Measurements from ENCODE around the gene SELE.

SELE gene, protein sequence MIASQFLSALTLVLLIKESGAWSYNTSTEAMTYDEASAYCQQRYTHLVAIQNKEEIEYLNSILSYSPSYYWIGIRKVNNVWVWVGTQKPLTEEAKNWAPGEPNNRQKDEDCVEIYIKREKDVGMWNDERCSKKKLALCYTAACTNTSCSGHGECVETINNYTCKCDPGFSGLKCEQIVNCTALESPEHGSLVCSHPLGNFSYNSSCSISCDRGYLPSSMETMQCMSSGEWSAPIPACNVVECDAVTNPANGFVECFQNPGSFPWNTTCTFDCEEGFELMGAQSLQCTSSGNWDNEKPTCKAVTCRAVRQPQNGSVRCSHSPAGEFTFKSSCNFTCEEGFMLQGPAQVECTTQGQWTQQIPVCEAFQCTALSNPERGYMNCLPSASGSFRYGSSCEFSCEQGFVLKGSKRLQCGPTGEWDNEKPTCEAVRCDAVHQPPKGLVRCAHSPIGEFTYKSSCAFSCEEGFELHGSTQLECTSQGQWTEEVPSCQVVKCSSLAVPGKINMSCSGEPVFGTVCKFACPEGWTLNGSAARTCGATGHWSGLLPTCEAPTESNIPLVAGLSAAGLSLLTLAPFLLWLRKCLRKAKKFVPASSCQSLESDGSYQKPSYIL

GRCh38 chr1:169733924-169734323 is at the start of gene SELE:
Gene SELE, minus strand, starts transcription at chr1:169734079. Its CDS starts 467 bp downstream, at chr1:169733612.
- no peak for DNase-seq

DNA sequence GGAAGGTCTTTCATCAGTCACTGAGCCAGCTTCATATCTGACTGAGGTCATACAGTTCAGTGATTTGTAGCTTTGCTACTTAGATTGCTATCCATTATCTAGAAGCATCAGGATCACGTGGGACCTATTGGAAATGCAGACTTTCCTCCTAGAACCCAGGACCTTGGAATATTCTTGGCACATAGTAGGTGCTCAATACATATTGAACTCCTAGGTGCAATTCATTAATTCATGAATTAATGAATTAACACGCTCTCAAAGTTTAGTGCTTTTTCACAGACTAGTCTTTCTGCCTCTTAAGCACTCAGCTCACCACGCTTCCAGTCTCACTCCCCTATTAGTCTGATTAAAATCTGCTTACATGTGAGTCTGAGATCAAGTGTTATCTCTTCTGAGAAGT is 48.7 kb upstream of the SELE start:
- DNase-seq = no peak

DNA sequence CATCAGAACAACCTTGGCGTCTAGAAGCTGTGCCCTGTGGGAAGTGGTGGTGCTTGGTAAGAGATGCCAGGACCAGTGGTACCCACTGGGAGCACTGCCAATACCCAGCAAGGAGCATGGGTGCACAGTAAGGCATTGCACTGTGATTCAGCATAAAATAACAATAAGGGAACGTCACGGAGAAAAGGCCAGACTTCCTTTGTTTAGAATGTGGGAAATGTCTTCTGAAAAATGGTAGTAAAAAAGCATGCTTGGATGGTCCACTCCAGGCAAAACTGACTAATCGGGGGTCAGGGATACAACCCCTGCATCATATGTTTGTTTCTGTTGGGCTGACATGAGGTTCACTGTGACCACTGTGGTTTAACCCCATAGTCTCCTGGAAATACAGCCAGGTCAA is 46.1 kb upstream of the SELE start:
- no peak for DNase-seq

- no peak for DNase-seq
These were observed 45.3 kb upstream of the SELE start for GRCh38 chr1:169779150-169779549.

- DNase-seq = no peak
These were observed 42.6 kb upstream of the SELE start for GRCh38 chr1:169776440-169776839.

DNA sequence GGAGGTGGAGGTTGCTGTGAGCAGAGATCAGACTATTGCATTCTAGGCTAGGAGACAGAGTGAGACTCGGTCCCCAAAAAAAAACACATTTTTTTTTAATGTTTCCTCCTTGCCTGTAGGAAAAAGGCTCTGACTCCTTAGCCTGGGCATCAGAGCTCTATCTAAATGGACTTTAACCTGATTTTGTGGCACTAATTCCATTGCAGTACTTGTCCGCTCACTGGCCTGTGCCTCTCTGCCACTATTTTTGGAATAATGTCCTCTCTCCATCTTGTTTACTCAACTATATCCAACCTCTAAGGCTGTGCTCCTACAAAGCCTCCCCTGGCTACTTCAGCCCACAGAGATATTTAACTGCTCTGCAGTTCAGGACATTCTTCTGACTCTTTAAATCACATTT is 34.3 kb upstream of the SELE start:
- no peak for DNase-seq

GRCh38 chr1:169765580-169766331 is 31.9 kb upstream of the SELE start:
- DNase-seq = no peak

- DNase-seq = no peak
These were observed 31.0 kb upstream of the SELE start for GRCh38 chr1:169764919-169765318.

DNA sequence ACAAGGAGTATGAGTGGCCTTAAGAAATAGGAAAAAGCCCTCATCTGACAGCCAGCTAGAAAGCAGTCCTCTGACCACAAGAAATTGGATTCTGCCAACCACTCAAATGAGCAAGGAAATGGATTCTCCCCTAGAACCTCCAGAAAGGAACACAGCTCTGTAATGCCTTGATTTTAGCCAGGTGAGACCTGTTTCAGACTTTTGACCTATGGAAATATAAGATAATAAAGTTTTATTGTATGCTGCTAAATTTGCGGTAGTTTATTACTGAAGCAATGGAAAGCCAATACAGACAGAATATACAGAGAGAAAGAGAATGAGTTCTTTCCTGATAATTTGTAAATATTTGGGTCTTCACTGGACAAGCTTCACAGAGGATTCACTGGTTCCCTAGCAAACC is 28.8 kb upstream of the SELE start:
- DNase-seq = no peak

DNA sequence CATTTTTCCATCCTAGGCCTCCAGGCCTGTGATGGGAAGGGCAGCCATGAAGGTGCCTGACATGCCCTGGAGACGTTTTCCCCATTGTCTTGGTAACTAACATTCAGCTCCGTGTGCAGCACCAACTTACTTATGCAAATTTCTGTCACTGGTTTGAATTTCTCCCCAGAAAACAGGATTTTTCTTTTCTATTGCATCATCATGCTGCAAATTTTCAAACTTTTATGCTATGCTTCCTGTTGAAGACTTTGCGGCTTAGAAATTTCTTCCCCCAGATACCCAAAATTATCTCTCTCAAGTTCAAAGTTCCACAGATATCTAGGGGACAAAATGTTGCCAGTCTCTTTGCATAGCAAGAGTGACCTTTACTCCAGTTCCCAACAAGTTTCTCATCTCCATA is 25.2 kb upstream of the SELE start:
- DNase-seq = no peak

DNA sequence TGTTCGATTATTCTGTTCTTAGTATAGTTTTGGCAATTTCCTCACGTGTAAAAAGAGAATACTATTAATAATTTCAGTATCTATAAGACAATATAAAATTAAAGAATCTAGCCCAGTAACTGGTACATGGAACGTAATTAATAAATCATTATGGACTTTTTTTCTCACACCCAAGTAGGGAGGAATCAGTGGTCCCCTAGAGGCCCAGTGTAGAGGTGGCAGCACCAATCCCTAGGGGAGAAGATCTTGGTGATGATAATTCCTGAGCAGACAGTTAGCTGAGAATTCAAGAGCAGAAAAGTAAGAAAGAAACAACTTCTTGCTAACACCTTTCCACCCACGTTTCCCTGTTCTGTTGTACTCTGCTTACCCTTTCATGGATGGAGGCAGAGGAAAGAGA is 19.7 kb upstream of the SELE start:
- no peak for DNase-seq

GRCh38 chr1:169750041-169750440 is 16.2 kb upstream of the SELE start:
- no peak for DNase-seq

DNA sequence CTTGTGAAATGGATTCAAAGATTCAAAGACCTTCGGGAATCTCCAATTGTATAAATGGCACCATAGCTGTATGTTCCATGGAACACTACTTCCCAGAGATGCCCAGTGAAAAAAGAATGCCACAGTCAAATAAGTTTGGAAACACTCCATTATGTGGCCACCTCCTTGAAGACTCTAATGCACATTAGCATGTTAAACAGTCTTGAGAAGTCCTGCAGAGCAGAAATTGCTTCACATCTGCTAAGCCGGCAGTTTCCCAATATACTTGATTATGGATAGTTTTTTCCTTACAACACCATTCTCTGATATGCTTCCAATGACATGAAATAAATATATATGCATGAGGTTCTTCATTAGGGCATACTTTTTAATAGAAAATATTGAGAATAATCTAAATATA is 12.7 kb upstream of the SELE start:
- DNase-seq = no peak

DNA sequence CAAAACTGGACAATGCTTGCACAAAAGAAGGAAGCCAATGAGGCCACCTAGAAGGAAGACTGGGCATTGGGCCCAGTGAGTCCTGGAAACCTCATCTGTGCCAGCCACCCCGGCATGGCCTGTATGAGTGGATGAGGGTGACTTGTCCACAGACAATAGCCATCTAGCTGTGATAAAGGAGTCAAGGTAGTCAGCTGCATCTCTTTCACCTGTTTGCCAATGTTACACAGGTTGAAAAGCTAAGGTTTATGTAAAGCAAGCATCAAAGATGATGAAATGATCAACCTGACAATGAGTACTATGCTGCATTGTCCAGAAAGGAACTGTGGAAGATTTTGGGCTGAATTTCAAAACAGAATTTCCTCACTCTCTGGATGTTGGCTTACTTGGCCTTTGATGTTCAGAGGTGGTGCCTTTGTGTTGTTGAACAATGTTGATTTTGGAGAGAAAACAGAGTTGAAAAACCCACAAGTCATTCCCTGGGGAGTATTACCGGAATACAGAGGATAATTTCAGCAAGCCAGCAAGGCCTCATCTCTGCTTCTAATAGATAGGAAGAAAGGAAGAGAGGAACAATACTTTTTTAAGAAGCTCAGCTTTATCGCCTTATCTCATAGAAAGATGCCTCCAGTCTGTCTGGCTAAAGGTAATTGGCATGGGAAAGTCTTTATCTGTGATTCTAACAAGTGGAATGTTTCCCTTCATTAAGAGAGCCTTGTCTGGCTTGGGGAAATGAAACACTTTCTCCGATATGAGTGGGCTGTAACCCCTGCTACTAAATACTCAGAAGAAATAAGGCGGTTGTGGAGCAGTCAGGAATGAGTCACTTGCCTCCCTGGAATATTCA is 11.4 kb upstream of the SELE start:
- DNase-seq = no peak

DNA sequence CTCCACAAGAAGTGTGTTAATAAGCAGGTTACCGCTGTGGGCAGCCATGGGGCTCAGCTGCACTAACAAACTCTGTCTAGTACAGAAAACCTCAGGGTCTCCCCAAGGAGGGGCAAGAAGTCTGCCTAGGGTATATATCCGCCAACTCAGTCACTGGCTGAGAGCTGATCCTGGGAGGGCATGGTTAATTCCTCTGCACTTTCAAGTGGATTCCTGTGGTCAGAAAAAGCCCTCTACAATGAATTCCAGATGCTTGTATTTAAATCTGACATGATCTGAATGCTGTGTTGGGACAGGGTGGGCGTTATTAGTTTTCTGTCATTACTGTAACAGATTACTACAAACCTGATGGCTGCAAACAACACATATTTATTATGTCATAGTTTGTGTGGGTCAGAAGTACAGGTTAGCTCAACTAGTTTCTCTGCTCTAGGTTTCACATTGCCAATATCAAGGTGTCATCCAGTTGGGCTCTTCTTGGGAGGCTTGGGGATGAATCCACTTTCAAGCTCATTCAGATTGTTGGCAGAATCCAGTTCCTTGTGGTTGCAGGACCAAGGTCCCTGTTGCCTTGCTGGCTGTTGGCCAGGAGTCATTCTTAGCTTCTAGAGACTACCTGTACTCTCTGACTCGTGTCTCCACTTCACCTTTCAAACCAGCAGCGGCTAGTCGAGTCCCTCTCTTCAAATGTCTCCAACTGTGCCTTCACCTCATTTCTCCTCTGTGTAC is 8.0 kb upstream of the SELE start:
- no peak for DNase-seq

- no peak for DNase-seq
These were observed 6.1 kb upstream of the SELE start for GRCh38 chr1:169739980-169740379.

- DNase-seq = no peak
These were observed 2.4 kb downstream of the SELE start for GRCh38 chr1:169731446-169731845.

DNA sequence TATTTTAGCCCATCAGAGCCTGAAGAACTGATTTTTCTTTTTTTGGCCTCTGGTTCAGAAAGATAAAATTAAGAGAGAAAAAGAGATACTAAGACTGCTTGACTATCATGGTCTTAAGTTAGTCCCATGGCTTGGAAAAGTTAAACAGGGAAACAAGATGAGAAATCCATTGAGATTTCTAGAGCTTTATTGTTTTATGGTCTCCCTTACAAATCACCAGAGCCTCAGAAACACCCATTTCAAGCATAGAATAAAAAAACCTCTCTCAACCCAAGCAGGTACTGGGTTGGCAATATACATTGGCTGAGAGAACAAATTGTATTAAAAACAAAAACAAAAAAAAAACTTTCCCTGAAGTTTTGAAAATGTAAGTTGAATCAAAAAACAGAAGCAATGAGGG is 3.9 kb downstream of the SELE start:
- no peak for DNase-seq

GRCh38 chr1:169727307-169727706 is 6.6 kb downstream of the SELE start:
- DNase-seq = no peak

GRCh38 chr1:169726851-169727250 is 7.0 kb downstream of the SELE start:
- no peak for DNase-seq

DNA sequence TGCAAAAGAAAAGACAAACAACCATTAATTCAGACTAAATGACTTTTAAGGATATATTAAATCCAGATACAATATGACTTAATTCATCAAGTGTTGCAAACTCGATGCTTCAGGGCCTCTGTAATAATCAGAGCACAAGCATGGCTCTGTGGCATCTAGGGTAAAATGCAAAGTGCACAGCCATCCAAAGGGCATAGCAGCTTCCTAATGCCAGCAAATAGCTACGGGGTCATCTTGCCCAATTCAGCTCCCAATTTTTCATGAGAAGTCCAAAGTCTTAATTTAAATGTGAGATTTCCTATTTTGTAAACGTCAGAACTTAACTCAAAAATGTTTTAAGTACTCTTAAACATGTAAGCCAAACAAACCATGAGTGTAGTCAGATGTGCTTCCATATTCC is 7.9 kb downstream of the SELE start:
- no peak for DNase-seq

GRCh38 chr1:169724168-169724567 is 9.7 kb downstream of the SELE start:
- DNase-seq = no peak
